GM15510 (cell line): ENCODE data around the gene VSIG2.

ENCODE experiments used
- POLR2A ChIP-seq: IDR thresholded peaks from 3 replicates; pipeline ENCODE4 v1.6.1; 2011; ENCODE audit warnings: borderline replicate concordance; ENCODE audit not compliant: insufficient read length; ENCODE audit errors: extremely low read depth

Gene VSIG2

DNA sequence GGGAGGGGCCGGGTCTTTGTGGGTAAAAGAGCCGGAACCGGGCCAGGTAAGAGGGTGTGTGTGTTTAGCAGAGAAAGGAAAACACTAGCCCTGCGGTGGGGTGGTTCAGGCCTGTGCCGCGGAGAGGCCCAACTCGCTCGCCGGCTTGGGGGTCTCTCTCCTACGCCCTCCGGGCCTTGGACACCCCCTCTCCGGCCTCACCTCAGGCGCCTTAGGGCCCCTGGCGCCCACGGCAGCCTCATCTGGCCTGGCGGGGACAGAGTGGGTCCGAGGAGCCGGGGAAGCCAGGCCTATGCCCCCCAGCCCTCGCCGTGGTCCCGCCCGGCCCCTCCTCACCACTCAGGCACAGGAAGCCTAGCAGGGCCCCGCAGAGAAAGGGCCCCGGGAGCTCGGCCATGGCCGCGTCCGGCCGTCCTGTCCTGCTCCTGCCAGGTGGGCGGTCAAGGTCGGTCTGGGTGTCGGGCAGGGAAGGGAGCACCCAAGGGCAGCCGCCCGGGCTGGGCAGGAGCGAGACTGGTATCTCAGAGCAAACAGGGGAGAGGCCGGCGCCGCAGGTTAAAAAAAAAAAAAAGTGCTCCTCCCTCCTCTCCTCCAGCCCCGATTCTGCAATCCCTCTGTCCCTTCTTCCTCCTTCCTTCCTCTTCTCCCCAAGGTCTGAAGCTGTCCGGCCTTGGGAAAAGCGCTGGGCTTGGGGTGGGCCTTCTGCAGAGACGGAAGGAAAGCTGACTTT lies at the start of gene VSIG2:
VSIG2 (minus strand) TSS at position 515 of the 730 bp plus-strand sequence; CDS start at position 397, 118 bp downstream.
- no peak for TF ChIP-seq POLR2A

- TF ChIP-seq POLR2A, result no peak
Observed at GRCh38 chr11:124801014-124801413, 49.0 kb upstream of the VSIG2 start.

- TF ChIP-seq POLR2A, result peak; percentile 98
Observed at GRCh38 chr11:124800226-124800929, 48.3 kb upstream of the VSIG2 start, which contains the start of gene MSANTD2. Gene MSANTD2 (minus strand): TSS chr11:124800406. CDS start chr11:124800380, 26 bp downstream.

DNA sequence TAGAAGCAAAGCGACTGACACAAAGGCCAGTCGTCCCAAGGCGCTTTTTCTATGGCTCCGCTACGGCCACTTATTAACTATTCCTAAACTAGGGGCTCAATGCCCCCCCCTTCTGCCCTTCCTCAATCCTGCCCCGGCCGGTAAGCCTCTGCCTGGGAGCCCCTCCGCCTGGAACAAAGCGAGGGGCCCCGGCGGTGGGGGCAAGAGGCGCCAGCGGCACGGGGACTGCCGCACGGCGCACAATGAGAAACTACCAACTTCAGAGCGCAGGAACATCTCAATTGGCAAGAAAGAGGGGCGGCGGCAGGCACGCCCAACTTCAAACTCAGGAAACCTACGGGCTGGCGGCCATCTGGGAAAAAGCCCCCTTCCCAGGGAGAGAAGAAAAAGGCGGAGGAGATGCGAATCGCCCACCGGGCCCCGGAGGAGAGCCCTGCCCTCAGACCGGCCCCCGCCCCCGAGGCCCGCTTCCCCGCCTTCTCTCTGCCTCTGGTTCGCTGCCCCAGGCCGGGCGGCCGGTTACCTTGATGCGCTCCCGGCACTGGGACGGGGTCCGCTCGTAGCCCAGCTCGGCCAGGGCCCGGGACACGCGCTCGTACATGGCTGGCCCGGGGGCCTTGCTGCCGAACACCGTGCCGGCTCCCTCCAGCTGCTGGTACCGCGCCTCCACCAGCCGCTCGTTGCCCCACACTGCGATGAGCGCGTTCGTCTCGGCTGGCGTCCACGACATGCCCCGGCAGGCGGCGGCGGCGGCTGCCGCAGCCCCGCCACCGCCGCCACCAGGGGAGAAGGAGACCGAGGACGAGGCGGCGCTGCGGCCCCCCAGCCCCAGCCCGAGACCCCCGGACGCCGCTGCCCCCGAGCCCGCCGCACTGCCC lies 47.5 kb upstream of the VSIG2 start:
- no peak for TF ChIP-seq POLR2A

- no peak for TF ChIP-seq POLR2A
Observed at GRCh38 chr11:124798991-124799347, 46.9 kb upstream of the VSIG2 start.

- no peak for TF ChIP-seq POLR2A
Observed at GRCh38 chr11:124796312-124796711, 44.3 kb upstream of the VSIG2 start.

- TF ChIP-seq POLR2A, result no peak
Observed at GRCh38 chr11:124793466-124794278, 41.6 kb upstream of the VSIG2 start.

DNA sequence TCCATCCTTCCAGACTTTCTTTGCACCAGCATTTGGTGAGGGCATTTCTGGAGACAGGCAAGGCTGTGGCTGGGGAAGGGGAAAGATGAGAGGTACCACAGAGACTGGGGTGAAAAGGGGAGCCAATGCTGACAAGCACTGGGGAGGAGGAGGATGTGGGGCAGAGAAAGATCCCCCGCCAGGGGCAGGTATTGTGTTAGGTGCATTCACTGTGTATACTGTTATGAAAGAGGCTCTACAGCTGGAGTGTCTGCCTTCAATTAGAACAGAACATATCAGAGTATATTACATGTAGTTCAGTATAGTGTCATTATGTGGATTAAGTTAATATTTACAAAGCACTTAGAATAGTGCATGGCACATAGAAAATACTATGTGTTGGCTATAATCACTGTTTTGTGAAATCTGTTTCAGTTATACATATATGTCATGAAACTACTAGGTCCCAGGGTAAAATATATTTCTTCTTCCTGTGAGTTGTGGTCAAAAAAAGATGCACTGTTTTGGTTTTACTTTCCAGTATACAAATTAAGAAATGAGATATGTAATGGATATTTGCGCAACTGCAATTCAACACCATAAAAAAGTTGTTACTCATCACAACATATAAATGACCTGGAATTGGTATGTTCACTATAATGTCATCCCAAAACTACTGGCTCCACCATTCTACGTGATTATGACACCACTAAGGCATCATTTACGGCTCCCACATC lies 39.7 kb upstream of the VSIG2 start:
- no peak for TF ChIP-seq POLR2A

DNA sequence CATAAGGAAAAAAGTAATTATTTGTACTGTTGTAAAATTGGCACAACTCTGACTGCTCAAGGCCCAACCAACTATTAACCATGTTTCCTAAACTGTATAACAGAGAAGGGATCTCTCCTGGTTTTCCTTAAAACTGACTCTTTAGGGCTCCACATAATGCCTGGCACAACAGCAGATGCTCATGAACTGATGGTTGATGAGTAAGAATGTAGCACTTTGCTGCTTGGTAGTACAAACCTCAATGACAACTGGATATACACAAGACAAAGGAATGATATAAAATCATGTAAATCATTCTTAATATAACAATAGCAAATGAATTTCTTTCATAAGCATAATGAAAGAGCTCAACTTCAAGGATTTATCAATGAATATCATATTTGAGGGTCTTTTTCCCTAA lies 36.5 kb upstream of the VSIG2 start:
- TF ChIP-seq POLR2A, result no peak

- no peak for TF ChIP-seq POLR2A
Observed at GRCh38 chr11:124784051-124784450, 32.0 kb upstream of the VSIG2 start.

DNA sequence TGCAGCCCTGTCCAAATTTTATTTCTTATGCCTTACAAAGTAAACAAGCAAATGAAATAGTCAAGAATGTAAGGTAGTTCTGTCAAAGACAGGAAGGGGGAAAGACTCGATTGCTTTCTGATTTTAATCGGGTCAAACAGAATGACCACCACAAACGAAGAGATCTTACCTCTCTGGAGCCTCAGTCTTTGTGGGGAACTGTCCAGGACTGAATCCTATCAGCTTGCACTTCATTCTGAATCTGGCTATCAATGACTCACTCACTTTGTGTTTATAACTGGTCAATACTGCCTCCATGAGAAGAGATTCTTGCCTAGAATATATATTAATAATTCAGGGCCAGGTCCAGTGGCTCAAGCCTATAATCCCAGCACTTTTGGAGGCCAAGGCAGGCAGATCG lies 30.9 kb upstream of the VSIG2 start:
- TF ChIP-seq POLR2A, result no peak

DNA sequence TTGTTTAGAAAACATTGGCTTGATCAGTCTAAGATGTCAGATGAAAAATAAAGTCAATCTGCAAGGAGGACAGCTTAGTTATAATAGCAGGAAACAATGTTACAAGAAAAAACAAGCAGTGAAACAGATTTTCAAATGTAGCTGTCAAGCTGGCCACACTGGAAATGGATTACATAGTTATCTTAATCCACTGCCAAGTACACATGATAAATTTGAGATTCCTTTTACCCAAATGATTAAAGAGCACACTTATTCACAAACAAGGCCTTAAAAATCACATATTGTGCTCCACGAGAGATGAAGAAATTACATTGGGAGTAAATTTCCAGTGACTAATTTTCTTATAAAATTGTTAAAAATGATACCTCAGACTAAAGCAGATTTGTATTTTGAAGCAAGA lies 27.5 kb upstream of the VSIG2 start:
- no peak for TF ChIP-seq POLR2A

DNA sequence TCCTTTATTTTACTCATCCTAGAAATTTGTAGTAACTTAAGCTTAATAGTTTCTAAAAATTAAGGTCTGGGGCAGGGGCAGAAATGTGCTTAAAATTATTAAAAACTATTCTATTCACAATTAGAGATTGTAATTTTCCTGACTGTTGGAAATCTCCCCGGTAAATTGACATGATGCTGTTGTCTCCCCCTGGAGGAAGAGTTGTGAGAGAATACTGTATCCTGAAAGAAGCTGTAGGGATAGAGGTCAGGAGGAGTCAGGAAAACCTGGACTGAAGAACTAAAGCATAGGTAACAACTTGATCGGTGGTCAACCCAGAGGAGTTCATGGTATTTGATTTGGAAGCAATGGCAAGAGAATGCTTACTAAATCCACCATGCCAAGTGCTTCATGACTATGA lies 26.2 kb upstream of the VSIG2 start:
- no peak for TF ChIP-seq POLR2A
